T-helper 22 cell (primary cell): Measurements from ENCODE around the gene TTLL10.

Source experiments
- DNase-seq: peaks from one replicate; pipeline ENCODE4 v3.0.0-alpha.2; 2020; ENCODE audit warnings: low read depth

The TTLL10 gene

DNA sequence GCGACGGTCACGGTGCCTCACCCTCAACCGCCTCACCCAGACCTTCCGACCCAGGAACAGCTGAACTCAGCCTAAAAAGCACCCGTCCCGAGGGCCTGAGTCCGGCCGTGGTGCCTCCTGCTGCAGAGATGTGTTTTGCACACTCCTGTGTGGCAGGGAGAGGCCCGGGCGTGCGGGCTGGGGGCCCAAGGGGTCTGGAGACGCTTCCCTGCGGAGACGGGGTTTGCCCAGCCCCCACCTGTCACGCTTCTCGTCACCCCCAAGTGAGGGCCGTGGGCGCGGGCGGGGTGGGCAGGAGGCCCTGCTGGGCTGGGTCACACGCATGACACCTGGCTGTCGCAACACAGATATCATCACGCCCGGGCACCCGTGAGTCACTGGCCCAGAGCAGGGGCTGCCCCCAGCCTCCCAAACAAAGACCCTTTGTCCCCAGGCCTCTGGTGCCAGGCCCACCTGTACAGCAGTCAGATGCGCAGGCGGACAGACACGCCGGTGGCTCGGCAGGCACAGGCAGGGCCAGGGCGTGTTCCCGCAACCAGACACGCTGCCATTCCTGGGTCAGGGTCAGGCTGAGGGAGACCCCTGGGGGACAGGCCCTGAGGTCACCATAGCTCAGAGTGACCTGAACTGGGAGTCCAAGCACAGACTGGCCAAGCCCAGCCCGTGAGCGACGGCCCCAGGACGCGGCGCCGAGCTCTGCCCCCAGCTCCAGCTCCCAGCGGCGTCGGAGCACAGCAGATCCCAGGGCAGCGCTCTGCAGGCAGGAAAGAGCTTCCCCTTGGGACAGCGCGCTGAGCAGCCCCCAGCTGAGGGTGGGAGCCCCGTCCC is 64.4 kb downstream of the TTLL10 start:
- DNase-seq: no peak

DNA sequence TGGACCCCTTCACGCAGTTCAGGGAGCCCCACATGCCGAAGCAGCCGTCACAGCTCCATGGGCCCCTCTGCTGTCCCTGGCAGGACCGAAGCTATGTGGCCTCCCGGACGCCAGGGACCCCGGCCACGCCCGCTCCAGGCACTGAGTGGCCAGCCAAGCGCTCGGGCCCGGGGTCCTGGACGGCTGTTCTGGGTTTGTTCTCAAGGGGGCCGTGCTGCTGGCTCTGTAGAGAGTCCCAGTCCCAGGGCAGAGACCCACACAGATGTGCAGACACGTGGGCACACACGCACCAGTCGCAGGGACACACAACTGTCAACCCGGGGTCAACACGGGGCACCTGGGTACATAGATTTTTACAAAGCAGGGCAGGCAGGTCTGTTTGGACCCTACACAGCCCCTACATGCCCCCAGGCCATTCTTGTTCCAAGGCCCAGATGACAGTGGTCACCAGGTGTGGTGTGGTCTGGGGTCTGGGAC is 65.1 kb downstream of the TTLL10 start:
- DNase-seq: no peak

DNA sequence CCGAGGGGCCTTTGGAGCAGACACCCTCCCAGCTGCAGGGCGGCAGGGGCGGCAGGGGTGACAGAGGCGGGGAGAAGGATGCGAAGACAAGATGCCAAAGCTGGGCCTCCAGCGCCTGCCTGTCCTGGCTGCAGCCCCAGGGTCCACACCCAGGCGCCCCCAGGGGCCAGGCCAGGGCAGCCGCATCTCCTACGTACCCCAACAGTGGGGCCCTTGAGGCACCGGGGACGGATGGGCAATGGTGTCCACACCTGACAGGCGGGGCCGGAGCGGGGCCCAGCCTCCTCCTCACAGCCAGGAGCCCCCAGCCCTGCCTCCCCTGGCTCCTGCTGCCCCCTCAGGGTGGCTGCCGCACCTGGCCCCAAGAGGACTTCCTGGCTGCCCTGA is 65.5 kb downstream of the TTLL10 start:
- DNase-seq: no peak

DNA sequence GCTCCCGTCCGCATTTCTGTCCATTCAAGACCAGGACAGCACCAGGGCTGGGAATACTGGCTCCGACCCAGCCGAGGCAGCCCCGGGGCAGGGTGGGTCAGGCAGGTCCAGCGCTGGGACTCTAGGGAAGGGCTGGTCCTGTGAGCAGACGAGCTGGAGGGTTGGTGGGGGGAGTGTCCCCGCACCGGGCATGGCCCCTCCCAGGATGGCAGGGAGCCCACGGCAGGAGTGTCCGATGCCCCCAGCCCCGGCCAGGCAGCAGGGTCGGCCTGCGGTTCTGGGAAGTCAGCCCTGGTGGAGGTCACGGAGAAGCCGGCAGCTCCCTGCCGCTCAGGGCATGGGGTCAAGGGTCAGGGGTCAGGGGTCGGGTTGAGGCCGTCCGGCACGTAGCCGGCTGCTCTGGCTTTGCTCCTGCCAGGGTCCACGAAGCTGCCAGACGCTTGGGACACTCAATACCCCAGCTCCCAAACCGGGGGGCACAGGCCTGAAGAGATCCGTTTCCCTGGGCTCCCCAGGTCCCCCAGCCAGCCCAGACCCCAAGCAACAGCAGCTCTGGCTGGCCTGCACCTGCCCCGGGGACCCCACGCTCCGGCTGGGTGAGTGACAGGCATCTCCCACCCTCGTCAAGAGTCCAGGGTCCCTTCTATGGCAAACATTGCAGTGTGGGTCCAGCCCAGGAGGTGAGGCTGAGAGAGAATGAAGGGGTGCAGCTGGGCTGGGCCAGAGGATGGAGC is 66.1 kb downstream of the TTLL10 start:
- no peak for DNase-seq

DNA sequence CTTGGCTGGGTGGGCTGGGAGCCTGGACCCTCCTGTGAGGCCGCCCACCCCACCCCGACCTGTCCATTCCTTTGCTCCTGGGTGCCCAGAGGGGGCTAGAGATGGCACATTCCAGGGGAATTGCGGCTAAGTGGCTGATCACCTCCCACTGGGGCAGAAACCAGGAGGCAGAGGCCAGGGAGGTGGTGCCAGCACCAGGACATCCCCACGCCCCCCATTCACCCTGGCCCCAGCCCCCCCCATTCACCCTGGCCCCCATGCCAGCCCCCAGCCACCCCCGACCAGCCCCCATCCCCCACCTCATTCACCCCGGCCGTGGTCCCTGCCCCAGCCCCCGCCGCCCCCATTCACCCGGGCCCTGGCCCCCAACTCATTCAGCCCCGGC is 66.7 kb downstream of the TTLL10 start:
- DNase-seq: no peak

DNA sequence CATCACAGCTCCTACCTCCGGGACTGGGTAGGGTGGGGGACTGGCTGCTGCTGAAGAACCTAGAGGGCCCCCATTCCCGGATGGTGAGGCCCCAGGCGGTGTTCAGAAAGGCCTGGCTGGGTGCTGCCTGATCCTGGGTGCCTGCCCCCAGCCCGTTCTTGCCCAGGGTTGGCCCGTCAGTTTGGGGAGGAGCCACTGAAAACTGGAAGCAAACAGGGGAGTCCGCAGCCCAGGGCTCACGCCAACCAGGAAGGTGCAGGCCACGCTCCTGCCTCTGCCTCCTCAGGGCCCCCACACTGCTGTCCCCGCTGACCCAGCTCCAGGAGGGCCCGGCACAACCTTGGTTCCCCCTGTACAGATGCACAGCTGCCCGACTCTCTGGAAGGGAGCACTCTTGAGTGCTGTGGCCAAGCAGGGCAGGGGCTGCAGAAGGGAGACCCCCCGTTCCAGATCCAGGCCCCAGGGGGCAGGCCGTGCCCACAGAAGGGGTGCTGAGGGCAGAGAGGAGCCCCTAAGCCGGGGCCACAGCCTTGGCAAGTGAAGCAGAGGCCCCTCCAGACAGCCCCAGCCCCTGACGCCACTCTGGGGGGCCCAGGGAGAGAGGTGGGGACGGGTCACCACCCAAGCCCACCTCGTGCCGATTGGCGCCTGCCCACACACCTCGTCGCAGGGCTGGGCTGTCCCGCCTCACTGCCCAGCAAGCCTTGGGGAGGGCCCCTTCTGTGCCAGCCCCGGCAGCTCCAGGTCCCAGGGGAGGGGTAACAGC is 67.3 kb downstream of the TTLL10 start:
- no peak for DNase-seq

DNA sequence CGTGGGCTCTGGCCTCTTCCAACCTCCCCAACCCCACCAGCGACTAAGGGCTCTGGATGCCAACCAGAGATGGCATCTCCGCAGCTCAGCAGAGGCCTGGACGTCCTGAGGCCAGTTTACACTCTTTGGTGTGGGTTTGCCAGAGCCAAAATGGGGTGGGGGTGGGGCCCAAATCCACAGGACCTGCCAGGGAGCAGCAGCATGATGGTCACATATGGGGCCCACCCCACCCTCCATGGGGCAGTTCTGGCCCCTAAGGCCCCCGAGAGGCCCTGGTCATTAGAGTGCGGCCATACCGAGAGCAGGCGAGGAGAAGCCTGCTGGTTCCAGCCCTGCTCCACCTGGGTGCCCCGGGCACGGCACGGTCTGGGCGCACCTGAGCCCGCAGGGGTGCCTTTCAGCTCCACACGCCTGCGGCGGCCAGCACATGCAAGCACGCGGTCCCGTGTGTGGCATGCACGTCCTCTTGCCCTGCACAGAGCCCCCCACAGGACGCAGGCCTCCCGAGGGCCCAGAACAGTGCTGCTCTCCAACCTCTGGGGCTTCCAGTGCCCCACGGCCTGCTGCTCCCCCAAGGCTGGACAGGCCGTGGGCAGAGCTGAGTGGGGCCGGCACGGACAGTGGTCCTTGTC is 68.0 kb downstream of the TTLL10 start:
- DNase-seq: no peak

DNA sequence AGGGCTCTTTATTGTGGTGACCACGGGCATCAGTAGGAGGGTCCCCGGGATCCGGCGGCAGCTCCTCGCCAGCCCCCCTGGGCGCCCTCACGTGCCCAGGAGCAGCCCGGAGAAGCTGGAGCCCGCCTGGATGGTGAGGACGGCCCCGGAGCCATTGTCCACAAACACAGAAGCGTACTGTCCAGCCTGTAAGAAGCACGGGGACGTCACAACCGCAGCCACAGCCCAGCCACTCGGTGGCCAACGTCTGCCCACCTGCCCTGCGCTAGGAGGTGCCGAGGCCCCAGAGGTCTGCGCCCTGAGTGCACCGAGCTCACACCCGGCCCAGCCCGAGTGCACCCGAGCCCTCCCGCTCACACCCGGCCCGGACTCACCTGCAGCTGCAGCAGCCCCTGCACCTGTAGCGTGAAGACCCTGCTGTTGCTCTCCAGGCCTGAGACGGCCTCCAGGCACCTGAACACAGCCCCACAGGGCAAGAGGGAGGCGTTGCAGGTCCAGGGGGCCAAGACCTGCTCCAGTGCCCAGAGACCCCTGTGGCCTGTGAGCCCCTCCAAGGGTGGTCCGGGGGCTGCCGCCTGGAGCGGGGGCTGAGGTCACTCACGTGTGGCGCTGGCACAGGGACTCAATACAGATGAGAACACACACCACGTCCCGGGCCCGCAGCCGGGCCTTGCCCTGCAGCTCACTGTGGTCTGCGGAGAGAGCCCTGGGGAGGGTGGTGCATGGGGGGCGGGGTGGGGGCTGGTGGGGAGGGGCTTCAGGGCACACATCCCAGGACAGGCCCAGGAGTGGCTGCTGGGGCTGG is 69.0 kb downstream of the TTLL10 start:
- no peak for DNase-seq

DNA sequence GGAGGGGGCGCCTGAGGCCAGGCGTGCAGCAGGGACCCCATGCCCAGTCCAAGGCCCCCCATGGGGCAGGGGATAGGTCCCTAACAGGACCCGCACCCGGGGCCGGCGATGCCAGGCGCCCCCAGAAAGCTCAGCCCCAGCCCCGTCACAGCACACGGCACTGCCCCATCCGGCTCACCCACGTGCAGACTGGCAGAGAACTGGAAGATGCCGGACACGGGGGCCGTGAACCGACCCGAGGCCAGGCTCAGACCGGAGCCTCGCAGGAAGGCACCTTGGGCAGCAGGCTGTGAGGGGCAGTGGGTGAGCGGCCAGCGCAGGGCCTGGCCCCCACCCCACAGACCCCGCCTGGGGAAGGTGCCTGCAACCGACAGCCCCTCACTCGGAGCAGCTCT is 69.6 kb downstream of the TTLL10 start:
- no peak for DNase-seq

DNA sequence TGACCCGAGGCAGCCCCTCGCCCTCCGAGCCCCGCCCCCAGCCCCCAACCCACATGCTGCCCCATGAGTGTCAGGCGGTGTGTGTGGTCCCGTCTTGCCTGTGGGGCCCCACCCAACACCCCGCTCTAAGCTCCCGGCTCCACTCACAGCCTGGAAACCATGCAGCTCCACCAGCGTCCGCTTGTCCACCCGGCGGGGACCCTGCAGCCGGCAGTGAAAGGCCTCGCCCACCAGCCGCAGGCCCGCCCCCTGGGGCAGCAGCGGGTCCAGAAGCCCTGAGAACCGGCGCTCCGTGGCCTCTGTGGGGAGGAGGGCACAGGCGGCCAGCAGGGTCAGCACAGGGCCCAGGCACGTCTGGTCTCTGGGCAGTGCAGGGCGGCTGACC is 70.1 kb downstream of the TTLL10 start:
- no peak for DNase-seq

DNA sequence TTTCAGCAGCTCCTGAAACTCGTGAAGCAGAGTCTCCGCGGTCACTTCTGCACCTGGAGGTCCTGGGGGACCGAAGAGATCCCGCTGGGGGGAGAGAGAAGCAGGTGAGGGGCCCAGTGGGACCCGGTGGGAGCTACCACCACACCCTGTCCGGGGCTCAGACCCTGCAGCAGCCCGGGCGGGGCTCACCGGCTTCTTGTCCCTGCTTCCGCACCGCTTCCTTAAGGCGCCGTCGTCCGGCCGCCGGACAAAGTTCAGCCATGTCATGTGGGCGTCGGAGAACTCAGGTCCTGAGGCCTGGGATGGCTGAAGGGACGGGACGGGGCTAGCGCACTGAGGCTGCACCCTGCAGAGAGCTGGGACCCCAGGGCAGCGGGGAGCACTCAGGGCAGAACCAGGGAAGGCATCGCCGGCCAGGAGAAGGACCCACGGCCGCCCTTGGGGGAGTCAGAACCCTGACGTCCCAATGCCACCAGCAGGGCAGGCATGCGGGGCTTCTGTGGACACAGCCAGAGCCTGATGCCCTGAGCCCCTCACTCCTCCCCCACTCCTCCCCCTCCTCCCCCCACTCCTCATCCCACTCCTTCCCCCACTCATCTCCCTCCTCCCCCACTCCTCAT is 70.6 kb downstream of the TTLL10 start:
- DNase-seq: no peak

DNA sequence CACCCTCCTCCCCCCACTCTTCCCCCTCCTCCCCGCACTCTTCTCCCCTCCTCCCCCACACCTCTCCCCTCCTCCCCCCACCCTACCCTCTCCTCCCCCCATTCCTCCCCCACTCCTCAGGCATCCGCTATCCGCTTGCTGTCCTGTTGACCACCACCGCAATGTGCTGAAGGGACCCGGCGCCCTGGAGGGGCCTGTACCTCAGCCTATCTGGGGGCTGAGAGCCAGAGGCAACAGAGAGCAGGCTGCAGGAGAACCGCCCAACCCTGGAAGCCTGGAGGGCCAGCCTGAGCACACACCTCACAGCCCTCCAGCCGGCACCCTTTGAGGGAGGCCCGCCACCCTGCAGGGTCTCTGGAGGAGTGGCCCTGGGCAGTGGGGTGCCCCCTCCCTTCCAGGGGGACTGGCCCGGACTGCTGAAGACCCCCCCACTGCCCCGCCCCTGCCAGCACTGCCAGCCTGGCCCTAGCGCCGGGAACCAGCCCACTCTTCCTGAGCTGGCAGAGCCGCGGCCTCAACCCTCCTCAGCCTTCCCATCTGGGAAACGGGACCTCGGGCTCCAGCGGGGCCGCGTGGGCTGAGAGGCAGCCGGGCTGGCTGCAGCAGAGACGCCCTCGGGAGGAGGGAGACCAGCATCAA is 71.6 kb downstream of the TTLL10 start:
- no peak for DNase-seq

DNA sequence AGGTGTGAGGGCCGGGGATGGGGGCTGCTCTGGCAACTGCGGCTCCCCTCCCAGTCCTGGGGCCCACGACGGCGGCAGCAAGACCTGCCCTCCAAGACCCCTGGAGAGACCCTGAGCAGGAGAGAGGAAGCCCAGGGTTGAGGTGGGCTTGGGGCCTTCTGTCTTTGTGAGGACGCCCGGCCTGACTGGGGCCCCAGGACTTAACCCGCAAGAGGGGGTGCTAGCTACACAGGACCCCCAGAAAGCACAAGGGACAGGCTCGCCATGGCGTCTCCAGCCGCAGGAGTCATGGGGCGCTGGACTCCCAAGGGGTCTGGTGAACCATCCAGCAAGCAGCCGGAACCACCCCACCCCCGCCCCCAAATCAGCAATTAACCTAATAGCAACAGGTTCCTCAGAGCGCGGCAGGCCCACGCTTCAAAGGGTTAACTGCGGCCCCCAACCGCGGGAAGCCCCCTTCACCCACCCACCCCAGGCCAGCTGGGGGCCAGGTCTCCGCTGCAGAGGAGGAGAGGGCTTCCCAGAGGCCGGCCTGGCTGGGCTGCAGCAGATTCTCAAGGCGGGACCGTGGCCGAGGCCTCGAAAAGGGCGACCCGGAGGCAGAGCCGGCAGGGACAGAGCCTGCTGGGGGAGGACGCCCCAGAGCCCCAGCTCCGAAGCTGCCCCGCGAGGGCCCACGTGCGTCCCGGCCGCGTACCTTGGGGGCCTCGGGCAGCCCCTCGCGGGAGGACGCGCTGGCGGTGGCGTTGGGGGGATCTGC is 72.3 kb downstream of the TTLL10 start:
- no peak for DNase-seq

DNA sequence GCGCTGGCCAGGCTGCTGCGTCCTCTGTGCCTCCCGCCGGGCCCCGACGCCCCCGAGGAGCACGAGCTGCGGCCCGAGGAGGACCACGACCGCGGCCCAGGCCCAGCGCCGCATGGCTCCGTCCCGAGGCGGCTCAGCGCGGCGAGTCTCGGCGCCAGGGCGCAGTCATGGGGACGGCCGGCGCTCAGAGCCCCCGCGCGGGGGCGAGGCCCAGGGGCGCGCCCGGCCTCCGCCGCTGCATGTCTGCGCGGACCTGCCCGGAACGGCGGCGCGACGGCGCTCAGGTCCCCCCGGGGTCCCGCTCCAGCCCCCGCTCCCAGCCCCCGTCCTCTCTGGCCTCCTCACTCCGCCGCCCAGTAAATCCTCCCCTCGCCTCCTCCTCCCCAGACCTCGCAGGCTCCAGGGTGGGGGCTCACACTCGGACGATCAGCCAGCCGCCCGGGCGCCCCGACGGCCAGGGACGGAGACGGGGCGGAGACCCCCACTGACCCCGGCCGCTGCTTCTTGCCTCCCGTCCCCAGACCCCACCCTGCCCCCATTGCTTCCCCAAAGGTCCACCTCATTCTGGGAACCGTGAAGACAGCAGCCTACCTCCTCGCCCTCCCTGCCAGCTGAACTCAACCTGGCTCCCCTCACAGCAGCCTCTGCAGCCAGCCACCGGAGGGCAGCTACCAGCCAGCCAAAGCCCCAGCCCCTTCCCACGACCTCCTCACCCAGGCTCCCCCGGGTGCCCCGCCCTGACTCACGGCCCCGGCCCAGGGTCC is 73.1 kb downstream of the TTLL10 start, which contains the start of gene C1QTNF12:
Gene C1QTNF12 (minus strand): TSS at position 146 of the 764 bp plus-strand sequence. CDS start 32 bp downstream, at position 114.
- no peak for DNase-seq

DNA sequence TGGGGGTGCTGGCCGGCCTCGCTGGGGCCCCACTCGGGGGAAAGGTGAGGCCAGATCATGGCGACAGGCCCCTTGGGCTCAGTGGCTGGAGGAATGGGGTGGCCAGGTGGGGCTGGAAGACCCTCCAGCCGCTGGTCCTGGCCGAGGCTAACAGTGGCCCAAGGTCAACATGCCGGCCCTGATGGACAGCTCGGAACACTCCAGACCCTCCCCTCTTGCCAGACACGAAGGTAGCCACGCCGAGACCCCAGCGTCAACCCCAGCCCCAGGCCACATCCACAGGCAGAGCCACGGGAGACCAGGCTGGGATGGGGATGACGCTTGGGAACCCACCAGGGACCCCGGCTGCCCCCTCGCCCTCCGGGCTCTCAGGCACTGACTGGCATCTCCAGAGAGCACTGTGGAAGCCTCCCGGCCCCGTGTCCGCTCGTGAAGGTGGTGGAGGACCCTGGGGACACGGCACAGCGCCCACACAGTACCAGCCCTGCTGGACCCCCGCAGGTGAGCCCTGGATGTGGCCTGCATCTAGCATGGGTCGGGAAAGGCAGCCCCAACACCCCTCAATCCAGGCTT is 73.7 kb downstream of the TTLL10 start:
- DNase-seq: no peak
